OCI-LY7 (cell line): Measurements from ENCODE around the gene MRC2.

Experiments used
- CTCF ChIP-seq: fragments of 200-600 bp; sonication (generic); conservative IDR thresholded peaks from 2 replicates; pipeline ENCODE4 v1.5.1; 2014; ENCODE audit warnings: mild to moderate bottlenecking, antibody characterized with exemption, low read length, moderate library complexity, mixed read lengths
- EZH2phosphoT487 ChIP-seq: fragments of 200-600 bp; sonication (generic); IDR thresholded peaks from 2 replicates; pipeline ENCODE4 v1.6.1; 2018; ENCODE audit warnings: low read depth, borderline replicate concordance, mild to moderate bottlenecking, mixed run types, antibody characterized with exemption, low read length, moderate library complexity, mixed read lengths

DNA sequence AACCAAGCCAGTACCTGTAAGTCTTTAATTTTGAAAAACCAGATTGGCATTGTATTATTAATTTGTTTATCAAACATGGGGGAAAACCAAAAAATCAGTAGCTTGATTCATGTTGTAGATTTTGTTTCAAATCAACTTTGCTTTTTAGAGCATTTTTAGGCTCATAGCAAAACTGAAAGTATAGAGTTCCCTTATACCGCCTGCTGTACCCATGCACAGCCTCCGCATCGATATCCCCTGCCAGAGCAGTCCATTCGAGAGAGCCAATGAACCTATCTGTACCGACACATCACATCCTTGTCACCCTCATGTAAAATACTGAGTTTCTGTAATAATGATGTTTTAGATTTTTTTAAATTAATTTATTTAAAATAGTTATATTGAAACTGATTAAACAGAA, 16.2 kb upstream of the MRC2 start:
- TF ChIP-seq CTCF (no peak), EZH2phosphoT487 (no peak)
